ENCODE data around the gene ACSL1. TPM values are rescaled to one million over a fixed set of nuclear protein-coding genes. Genes with fewer than 3 reads are reported as not detected.
A peak's percentile ranks its signal among the peaks of the same experiment; 100 is the strongest.

ACSL1 gene
- total and polyA plus RNA-seq, 7 experiments from 2014 or later: 5.7 to 80.1 (median 11.5) TPM

DNA sequence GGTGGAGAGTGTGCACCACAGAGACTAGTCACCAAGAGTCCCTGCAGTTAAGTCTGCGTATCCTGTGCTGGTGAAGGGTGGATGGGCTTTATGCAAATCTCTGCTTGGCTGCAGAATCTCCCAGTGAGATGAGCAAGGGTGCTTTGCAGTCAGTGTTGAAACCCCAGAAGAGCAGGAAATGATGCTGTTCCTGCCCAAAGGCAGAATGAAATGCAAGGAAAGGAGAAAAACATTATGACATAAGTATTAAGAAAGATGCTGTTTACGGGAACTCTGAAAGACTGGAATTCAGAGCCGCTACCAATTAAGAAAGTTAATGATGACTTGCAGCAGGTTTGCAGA, 25.4 kb upstream of the ACSL1 start:
- peak; percentile 72 for ATAC-seq
- ChIA-PET CTCF (no interaction called here), POLR2A (no interaction called here)
- Histone ChIP-seq H3K36me3 (ENCODE audit: control insufficient read depth in 2 of 3, insufficient read depth in 3 of 3, low read length in 3 of 3) (no peaks in the 10 kb centered on the region), H3K27me3 (ENCODE audit: control insufficient read depth in 2 of 2, insufficient read depth in 2 of 2, low read length in 2 of 2) (no peaks in the 10 kb centered on the region), H3K27ac (ENCODE audit: low read depth, low read length) (no peak overlapping the region), H3K9me3 (ENCODE audit: control insufficient read depth in 2 of 3, low read length in 3 of 3) (no peaks in the 10 kb centered on the region), H3K4me1 (ENCODE audit: control insufficient read depth in 2 of 2, insufficient read depth in 2 of 2, low read length in 2 of 2) (peaks cover 0 to 3% of the 10 kb centered on the region in 2 donors), H3K4me3 (ENCODE audit: low read length) (no peak overlapping the region)
- Mint-ChIP-seq H3K27ac (no peak overlapping the region), H3K27me3 (peaks cover 0 to 12% (median 0%) of the 10 kb centered on the region in 5 donors), H3K4me1 (peaks cover 10 to 33% (median 13%) of the 10 kb centered on the region in 7 donors), H3K4me3 (no peak overlapping the region), H3K36me3 (no peaks in the 10 kb centered on the region), H3K9me3 (no peaks in the 10 kb centered on the region)
- intact Hi-C loops (cut with micrococcal nuclease): loop anchor here in 1 of 2 donors (2.0 kb wide), 1 partner anchor 26 kb away; the partner anchor contains the start of gene ACSL1
- peak in 2 of 9 donors; percentile 0 to 20 for DNase-seq

DNA sequence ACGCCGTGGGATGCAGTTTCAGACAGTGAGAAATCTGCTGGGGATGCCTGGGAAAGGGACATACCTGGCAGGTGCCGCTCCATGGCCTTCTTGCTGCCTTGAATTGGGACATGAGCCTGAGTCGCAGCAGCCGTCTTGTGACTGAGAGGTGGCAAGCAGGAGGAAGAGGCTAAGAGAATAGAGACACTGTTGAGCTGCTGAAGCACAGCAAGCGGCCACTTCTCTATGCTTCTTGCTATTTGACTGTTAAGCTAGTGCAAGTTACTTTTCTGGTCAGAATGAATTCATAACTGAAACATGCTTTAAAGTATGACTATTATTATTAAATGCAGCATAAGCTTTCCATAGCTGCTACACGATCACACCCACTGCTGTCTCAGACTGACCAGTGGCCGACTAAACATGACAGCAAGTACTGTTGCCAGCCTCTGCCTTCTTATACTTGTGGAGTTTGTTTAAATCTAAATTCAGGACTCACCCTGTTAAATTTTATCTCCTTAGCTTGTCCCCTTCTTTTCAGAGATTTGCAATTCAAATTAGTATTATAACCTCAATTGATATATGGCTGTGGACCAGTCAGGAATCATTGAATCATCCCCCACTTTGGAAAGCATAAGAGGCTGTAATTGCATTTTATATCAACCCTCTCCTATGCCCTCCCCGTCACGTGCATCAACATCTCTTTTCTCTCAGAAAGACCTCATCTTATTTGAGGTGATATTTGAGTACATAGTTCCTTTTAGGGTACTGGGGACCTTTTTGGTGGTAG, 24.8 kb upstream of the ACSL1 start:
- Histone ChIP-seq H3K4me3 (ENCODE audit: low read length) (no peak overlapping the region), H3K27me3 (ENCODE audit: control insufficient read depth in 2 of 2, insufficient read depth in 2 of 2, low read length in 2 of 2) (no peaks in the 10 kb centered on the region), H3K36me3 (ENCODE audit: control insufficient read depth in 2 of 3, insufficient read depth in 3 of 3, low read length in 3 of 3) (no peaks in the 10 kb centered on the region), H3K4me1 (ENCODE audit: control insufficient read depth in 2 of 2, insufficient read depth in 2 of 2, low read length in 2 of 2) (peaks cover 0 to 3% of the 10 kb centered on the region in 2 donors), H3K9me3 (ENCODE audit: control insufficient read depth in 2 of 3, low read length in 3 of 3) (no peaks in the 10 kb centered on the region), H3K27ac (ENCODE audit: low read depth, low read length) (no peak overlapping the region)
- Mint-ChIP-seq H3K27ac (no peak overlapping the region), H3K36me3 (no peaks in the 10 kb centered on the region), H3K9me3 (no peaks in the 10 kb centered on the region), H3K27me3 (peaks cover 0 to 12% (median 0%) of the 10 kb centered on the region in 5 donors), H3K4me1 (peaks cover 10 to 32% (median 13%) of the 10 kb centered on the region in 7 donors), H3K4me3 (no peak overlapping the region)
- POLR2A ChIA-PET: no interaction called here
- intact Hi-C loops (cut with micrococcal nuclease): loop anchor here in 1 of 2 donors (2.0 kb wide), 1 partner anchor 26 kb away; the partner anchor contains the start of gene ACSL1
- CTCF ChIA-PET: no interaction called here
- no peak for DNase-seq
- no peak for ATAC-seq

DNA sequence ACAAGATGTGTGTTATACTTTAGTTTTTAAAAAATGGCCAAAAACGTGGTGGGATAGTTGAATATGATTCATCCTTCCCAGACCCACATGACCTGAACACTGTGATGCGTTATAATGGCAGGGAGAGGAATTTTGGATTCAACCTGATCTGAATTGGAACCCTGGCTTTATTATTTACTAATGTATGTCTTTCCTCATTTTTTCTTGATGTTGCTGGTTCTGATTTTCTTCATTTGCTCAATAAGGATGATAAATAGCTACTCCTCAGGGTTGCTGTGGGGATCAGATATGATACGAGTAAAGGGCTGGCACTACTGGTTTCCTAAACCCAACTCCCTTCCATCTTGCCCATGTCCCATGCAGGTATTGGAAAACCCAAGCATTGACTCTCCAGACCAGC, 24.2 kb upstream of the ACSL1 start:
- no peak overlapping the region for H3K4me3 Mint-ChIP-seq
- Histone ChIP-seq H3K4me3 (ENCODE audit: low read length) (no peak overlapping the region), H3K36me3 (ENCODE audit: control insufficient read depth in 2 of 3, insufficient read depth in 3 of 3, low read length in 3 of 3) (no peaks in the 10 kb centered on the region), H3K27ac (ENCODE audit: low read depth, low read length) (no peak overlapping the region), H3K9me3 (ENCODE audit: control insufficient read depth in 2 of 3, low read length in 3 of 3) (no peaks in the 10 kb centered on the region), H3K4me1 (ENCODE audit: control insufficient read depth in 2 of 2, insufficient read depth in 2 of 2, low read length in 2 of 2) (peaks cover 0 to 1% of the 10 kb centered on the region in 2 donors), H3K27me3 (ENCODE audit: control insufficient read depth in 2 of 2, insufficient read depth in 2 of 2, low read length in 2 of 2) (no peaks in the 10 kb centered on the region)
- DNase-seq (no peak), ATAC-seq (no peak)
- peaks cover 0 to 11% (median 0%) of the 10 kb centered on the region in 5 donors for H3K27me3 Mint-ChIP-seq
- CTCF ChIA-PET: no interaction called here
- POLR2A ChIA-PET: no interaction called here
- intact Hi-C loops (cut with micrococcal nuclease): loop anchor here in 1 of 2 donors (2.0 kb wide), 1 partner anchor 25 kb away; the partner anchor contains the start of gene ACSL1
- peaks cover 7 to 26% (median 9%) of the 10 kb centered on the region in 7 donors for H3K4me1 Mint-ChIP-seq
- H3K27ac Mint-ChIP-seq: no peak overlapping the region
- H3K9me3 Mint-ChIP-seq: no peaks in the 10 kb centered on the region
- H3K36me3 Mint-ChIP-seq: no peaks in the 10 kb centered on the region

DNA sequence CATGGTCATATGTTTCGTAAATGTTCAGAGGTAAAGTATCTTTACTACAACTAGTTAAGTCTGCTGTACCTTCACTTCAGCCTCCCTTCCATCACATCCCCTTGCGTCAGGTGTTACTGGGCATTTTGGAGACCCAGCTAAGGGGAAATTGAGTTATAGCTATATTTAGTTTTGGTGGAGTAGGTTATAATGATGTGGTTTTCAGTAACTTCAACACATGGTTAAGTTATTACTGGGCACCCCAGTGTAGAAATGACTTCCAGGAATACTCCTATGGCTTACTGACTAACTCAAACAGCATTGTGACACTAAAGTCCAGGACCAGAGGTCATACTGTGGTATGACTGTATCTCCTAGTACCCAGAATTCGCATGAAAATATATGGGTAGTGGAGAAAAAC, 23.4 kb upstream of the ACSL1 start:
- peaks cover 0 to 18% (median under 1%) of the 10 kb centered on the region in 7 donors for H3K4me1 Mint-ChIP-seq
- ATAC-seq: peak; percentile 42

DNA sequence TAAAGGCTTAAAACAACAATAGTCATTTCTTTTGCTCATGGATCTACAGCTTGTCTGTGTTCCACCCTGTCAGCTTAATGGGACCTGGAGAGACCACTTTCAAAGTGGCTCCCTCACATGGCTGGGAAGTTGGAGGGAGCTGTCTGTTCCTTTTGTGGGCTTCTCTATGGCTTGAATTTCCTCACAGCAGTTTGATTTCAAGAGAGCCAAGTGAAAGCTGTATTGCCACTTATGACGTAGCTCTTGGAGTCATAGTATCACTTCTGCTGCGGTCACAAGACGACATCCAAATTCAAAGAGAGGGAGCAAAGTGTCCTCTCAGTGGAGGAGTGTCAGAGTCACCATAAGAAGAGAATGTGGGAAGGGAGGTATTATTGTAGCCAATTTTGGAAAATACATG, 22.7 kb upstream of the ACSL1 start:
- Mint-ChIP-seq H3K36me3 (no peaks in the 10 kb centered on the region), H3K4me3 (peak overlapping the region in 1 of 10 donors; percentile 23), H3K9me3 (no peaks in the 10 kb centered on the region), H3K27ac (peak overlapping the region in 1 of 9 donors; percentile 14), H3K4me1 (peaks cover 0 to 22% (median 0%) of the 10 kb centered on the region in 7 donors), H3K27me3 (peaks cover 0 to 10% (median 4%) of the 10 kb centered on the region in 5 donors)
- CTCF ChIA-PET: interaction anchor here (0.6 kb wide), 1 partner anchor 9 kb away, joined by 3 read pairs; no protein-coding TSS in a partner anchor
- no peak for DNase-seq
- peak; percentile 53 for ATAC-seq
- Histone ChIP-seq H3K36me3 (ENCODE audit: control insufficient read depth in 2 of 3, insufficient read depth in 3 of 3, low read length in 3 of 3) (no peaks in the 10 kb centered on the region), H3K4me1 (ENCODE audit: control insufficient read depth in 2 of 2, insufficient read depth in 2 of 2, low read length in 2 of 2) (no peaks in the 10 kb centered on the region), H3K27me3 (ENCODE audit: control insufficient read depth in 2 of 2, insufficient read depth in 2 of 2, low read length in 2 of 2) (no peaks in the 10 kb centered on the region), H3K4me3 (ENCODE audit: low read length) (no peak overlapping the region), H3K27ac (ENCODE audit: low read depth, low read length) (no peak overlapping the region), H3K9me3 (ENCODE audit: control insufficient read depth in 2 of 3, low read length in 3 of 3) (no peaks in the 10 kb centered on the region)
- POLR2A ChIA-PET: no interaction called here
- intact Hi-C loops (cut with micrococcal nuclease): no loop called here

More for the DNA sequence above, 23.4 kb upstream of the ACSL1 start:
- H3K27ac ChIP-seq (ENCODE audit: low read depth, low read length): no peak overlapping the region
- no peak overlapping the region for H3K4me3 ChIP-seq (ENCODE audit: low read length)
- peak overlapping the region in 1 of 10 donors; percentile 21 for H3K4me3 Mint-ChIP-seq
- H3K9me3 Mint-ChIP-seq: no peaks in the 10 kb centered on the region
- H3K27me3 ChIP-seq (ENCODE audit: control insufficient read depth in 2 of 2, insufficient read depth in 2 of 2, low read length in 2 of 2): no peaks in the 10 kb centered on the region
- ChIA-PET POLR2A (interaction anchor here (0.6 kb wide), 1 partner anchor 40 kb away, joined by 4 read pairs; no protein-coding TSS in a partner anchor), CTCF (no interaction called here)
- H3K9me3 ChIP-seq (ENCODE audit: control insufficient read depth in 2 of 3, low read length in 3 of 3): no peaks in the 10 kb centered on the region
- intact Hi-C loops (cut with micrococcal nuclease): no loop called here
- no peak for DNase-seq
- H3K27ac Mint-ChIP-seq: peak overlapping the region in 1 of 9 donors; percentile 16
- peaks cover 0 to 10% (median 4%) of the 10 kb centered on the region in 5 donors for H3K27me3 Mint-ChIP-seq
- no peaks in the 10 kb centered on the region for H3K36me3 ChIP-seq (ENCODE audit: control insufficient read depth in 2 of 3, insufficient read depth in 3 of 3, low read length in 3 of 3)
- H3K36me3 Mint-ChIP-seq: no peaks in the 10 kb centered on the region
- H3K4me1 ChIP-seq (ENCODE audit: control insufficient read depth in 2 of 2, insufficient read depth in 2 of 2, low read length in 2 of 2): no peaks in the 10 kb centered on the region

DNA sequence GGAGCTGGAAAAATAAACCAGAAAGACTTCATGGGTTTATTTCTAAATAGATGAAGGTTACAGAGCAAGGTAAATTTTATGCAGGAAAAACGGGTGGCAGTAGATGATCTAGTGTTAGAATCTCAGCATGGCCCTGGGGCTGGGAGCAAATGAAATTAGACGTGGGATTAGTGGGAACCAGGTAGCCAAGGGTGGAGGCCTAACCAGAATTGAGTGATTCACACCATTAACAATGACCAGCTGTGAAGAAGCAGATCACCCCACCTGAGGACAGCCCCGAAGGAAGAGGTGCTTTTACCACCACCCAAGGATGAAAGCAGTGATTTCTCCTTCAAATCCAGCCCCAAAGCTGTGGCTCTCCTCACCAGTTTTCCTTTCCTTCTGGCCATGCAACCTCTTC, 20.8 kb upstream of the ACSL1 start:
- Mint-ChIP-seq H3K27ac (no peak overlapping the region), H3K27me3 (peaks cover 0 to 10% (median 5%) of the 10 kb centered on the region in 5 donors), H3K4me3 (no peak overlapping the region), H3K4me1 (peaks cover 0 to 22% (median 0%) of the 10 kb centered on the region in 7 donors), H3K9me3 (no peaks in the 10 kb centered on the region), H3K36me3 (no peaks in the 10 kb centered on the region)
- Histone ChIP-seq H3K4me1 (ENCODE audit: control insufficient read depth in 2 of 2, insufficient read depth in 2 of 2, low read length in 2 of 2) (no peaks in the 10 kb centered on the region), H3K27ac (ENCODE audit: low read depth, low read length) (no peak overlapping the region), H3K4me3 (ENCODE audit: low read length) (no peak overlapping the region), H3K9me3 (ENCODE audit: control insufficient read depth in 2 of 3, low read length in 3 of 3) (no peaks in the 10 kb centered on the region), H3K36me3 (ENCODE audit: control insufficient read depth in 2 of 3, insufficient read depth in 3 of 3, low read length in 3 of 3) (no peaks in the 10 kb centered on the region), H3K27me3 (ENCODE audit: control insufficient read depth in 2 of 2, insufficient read depth in 2 of 2, low read length in 2 of 2) (no peaks in the 10 kb centered on the region)
- ChIA-PET CTCF (no interaction called here), POLR2A (no interaction called here)
- no peak for ATAC-seq
- intact Hi-C loops (cut with micrococcal nuclease): no loop called here
- DNase-seq: no peak

Data from naive thymus-derived CD4-positive, alpha-beta T cell (primary cell).